ENCODE measurements around the gene QDPR. TPM values are rescaled to one million over a fixed set of nuclear protein-coding genes. Genes with fewer than 3 reads are reported as not detected.

QDPR gene
- total RNA-seq, 1 donor from 2014 or later = 38.5 TPM

- H3K4me3 ChIP-seq = no peak overlapping the region
- H3K9me3 ChIP-seq = no peaks in the 10 kb centered on the region
- no peaks in the 10 kb centered on the region for H3K36me3 ChIP-seq
- H3K27ac ChIP-seq = no peak overlapping the region
- no peaks in the 10 kb centered on the region for H3K27me3 ChIP-seq (ENCODE audit: low read depth)
- intact Hi-C loops (cut with DNase I) = no loop called here
- no peaks in the 10 kb centered on the region for H3K4me1 ChIP-seq
- no peak for TF ChIP-seq CTCF (IDR thresholded peaks at IDR 0.05)
- ATAC-seq = peak in 1 of 2 donors; percentile 35
- DNase-seq = no peak
Observed at GRCh38 chr4:17437396-17437795, 74.5 kb downstream of the QDPR start.

- TF ChIP-seq CTCF (IDR thresholded peaks at IDR 0.05) = no peak
- intact Hi-C loops (cut with DNase I) = no loop called here
- H3K4me1 ChIP-seq = no peaks in the 10 kb centered on the region
- no peaks in the 10 kb centered on the region for H3K27me3 ChIP-seq (ENCODE audit: low read depth)
- DNase-seq (no peak), ATAC-seq (peak in 1 of 2 donors; percentile 25)
- no peaks in the 10 kb centered on the region for H3K9me3 ChIP-seq
- H3K36me3 ChIP-seq = no peaks in the 10 kb centered on the region
- H3K27ac ChIP-seq = no peak overlapping the region
- no peak overlapping the region for H3K4me3 ChIP-seq
Observed at GRCh38 chr4:17436750-17437090, 75.2 kb downstream of the QDPR start.

Other genes starting within 250 kb of the QDPR start
- not detected for gene CLRN2, start 3.1 kb upstream of the QDPR start, total RNA-seq
- gene LAP3, start 65.1 kb upstream of the QDPR start, total RNA-seq = 125 TPM
- gene MED28, start 102.6 kb upstream of the QDPR start, total RNA-seq = 46.2 TPM